KMS-11 (cell line): ENCODE results near the gene BCL2L13.
"Not testable (repeated sequence)": the region's sequence is repeated elsewhere in the genome, so short reads cannot be mapped to it uniquely, and the experiment has no call there.

ENCODE experiments used
- H2AFZ ChIP-seq: fragments of 200-600 bp; sonication (generic); 2 replicates; pipeline ENCODE4 v1.6.1; 2016; ENCODE audit warnings: antibody characterized with exemption, mixed run types, low read depth
- H3K27ac ChIP-seq: fragments of 200-600 bp; sonication (generic); 2 replicates; pipeline ENCODE4 v1.6.1; 2016; ENCODE audit warnings: mild to moderate bottlenecking, mixed run types
- H3K27me3 ChIP-seq: fragments of 200-600 bp; sonication (generic); 2 replicates; pipeline ENCODE4 v1.6.1; 2017; ENCODE audit warnings: mild to moderate bottlenecking, low read depth, mixed run types, moderate library complexity; ENCODE audit not compliant: insufficient read depth
- H3K36me3 ChIP-seq: fragments of 200-600 bp; sonication (generic); 2 replicates; pipeline ENCODE4 v1.6.1; 2017; ENCODE audit warnings: mild to moderate bottlenecking, mixed run types; ENCODE audit not compliant: insufficient read depth
- H3K4me1 ChIP-seq: fragments of 200-600 bp; sonication (generic); 2 replicates; pipeline ENCODE4 v1.6.1; 2016; ENCODE audit warnings: mild to moderate bottlenecking, low read depth, mixed run types; ENCODE audit not compliant: poor library complexity, severe bottlenecking
- H3K4me2 ChIP-seq: fragments of 200-600 bp; sonication (generic); 2 replicates; pipeline ENCODE4 v1.7.0; 2016; ENCODE audit warnings: mild to moderate bottlenecking, mixed run types
- H3K4me3 ChIP-seq: fragments of 200-600 bp; sonication (generic); IDR thresholded peaks from 2 replicates; pipeline ENCODE4 v1.6.1; 2017; ENCODE audit warnings: low read depth, low read length, mixed read lengths; ENCODE audit not compliant: insufficient read depth
- H3K79me2 ChIP-seq: fragments of 200-600 bp; sonication (generic); 2 replicates; pipeline ENCODE4 v1.6.1; 2016; ENCODE audit warnings: low read depth, mixed run types; ENCODE audit not compliant: insufficient read depth
- H3K9ac ChIP-seq: fragments of 200-600 bp; sonication (generic); 2 replicates; pipeline ENCODE4 v1.6.1; 2016; ENCODE audit warnings: mild to moderate bottlenecking, mixed run types
- H4K20me1 ChIP-seq: fragments of 200-600 bp; sonication (generic); 2 replicates; pipeline ENCODE4 v1.6.1; 2016; ENCODE audit warnings: mild to moderate bottlenecking, mixed run types; ENCODE audit not compliant: insufficient read depth
- CTCF ChIP-seq: fragments of 200-600 bp; sonication (generic); conservative IDR thresholded peaks from 2 replicates; pipeline ENCODE4 v1.6.1; 2017; ENCODE audit warnings: low read depth, mild to moderate bottlenecking, antibody characterized with exemption, low read length, moderate library complexity, mixed read lengths

BCL2L13 gene

GRCh38 chr22:17665854-17666253 is 27.3 kb downstream of the BCL2L13 start:
- H3K4me3 ChIP-seq = no peak overlapping the region
- no peak overlapping the region for H3K4me2 ChIP-seq
- H3K27ac ChIP-seq = no peak overlapping the region
- H3K4me1 ChIP-seq = no peaks in the 10 kb centered on the region
- no peak overlapping the region for H3K9ac ChIP-seq
- 0 out of 2 replicates have a peak, but pooled peaks cover 8% of the 10 kb centered on the region for H3K79me2 ChIP-seq
- no peaks in the 10 kb centered on the region for H4K20me1 ChIP-seq
- TF ChIP-seq CTCF = no peak
- H3K27me3 ChIP-seq = no peaks in the 10 kb centered on the region
- H3K36me3 ChIP-seq = peaks cover 3% of the 10 kb centered on the region; the same call in 1 of the 2 replicates
- no peak overlapping the region for H2AFZ ChIP-seq

- not testable (repeated sequence) for H3K27ac ChIP-seq, H3K27me3 ChIP-seq, H3K79me2 ChIP-seq, H2AFZ ChIP-seq, H3K4me1 ChIP-seq, H3K9ac ChIP-seq, H3K4me2 ChIP-seq, H4K20me1 ChIP-seq, H3K36me3 ChIP-seq, H3K4me3 ChIP-seq
Measured at GRCh38 chr22:17671521-17672092, 33.0 kb downstream of the BCL2L13 start.

GRCh38 chr22:17672417-17672991 is 33.9 kb downstream of the BCL2L13 start:
- no peaks in the 10 kb centered on the region for H3K27me3 ChIP-seq
- TF ChIP-seq CTCF = no peak
- H3K4me1 ChIP-seq = no peaks in the 10 kb centered on the region
- peaks cover 4% of the 10 kb centered on the region; the same call in 1 of the 2 replicates for H3K79me2 ChIP-seq
- H4K20me1 ChIP-seq = no peaks in the 10 kb centered on the region
- H3K27ac ChIP-seq = no peak overlapping the region
- H3K36me3 ChIP-seq = no peaks in the 10 kb centered on the region
- no peak overlapping the region for H2AFZ ChIP-seq
- no peak overlapping the region for H3K4me2 ChIP-seq
- no peak overlapping the region for H3K4me3 ChIP-seq
- no peak overlapping the region for H3K9ac ChIP-seq

- Histone ChIP-seq H3K27ac (no peak overlapping the region), H3K79me2 (peaks cover 4% of the 10 kb centered on the region; the same call in 1 of the 2 replicates), H3K4me3 (no peak overlapping the region), H3K27me3 (no peaks in the 10 kb centered on the region), H3K4me1 (no peaks in the 10 kb centered on the region), H3K36me3 (no peaks in the 10 kb centered on the region), H2AFZ (no peak overlapping the region), H3K9ac (no peak overlapping the region), H3K4me2 (no peak overlapping the region), H4K20me1 (no peaks in the 10 kb centered on the region)
- TF ChIP-seq CTCF = no peak
Measured at GRCh38 chr22:17674152-17674551, 35.6 kb downstream of the BCL2L13 start.

- no peak for TF ChIP-seq CTCF
- Histone ChIP-seq H3K9ac (no peak overlapping the region), H3K4me3 (no peak overlapping the region), H3K27me3 (no peaks in the 10 kb centered on the region), H3K36me3 (no peaks in the 10 kb centered on the region), H2AFZ (no peak overlapping the region), H3K4me2 (no peak overlapping the region), H3K27ac (no peak overlapping the region), H3K79me2 (peaks cover 4% of the 10 kb centered on the region; the same call in 1 of the 2 replicates), H4K20me1 (no peaks in the 10 kb centered on the region), H3K4me1 (no peaks in the 10 kb centered on the region)
Measured at GRCh38 chr22:17675584-17675983, 37.0 kb downstream of the BCL2L13 start.
